HG02852 (cell line): Measurements from ENCODE around the gene JPH3.
"Not testable (repeated sequence)": the region's sequence is repeated elsewhere in the genome, so short reads cannot be mapped to it uniquely, and the experiment has no call there.

Experiments used
- ATAC-seq: cut with Tn5 transposase; IDR thresholded peaks from one replicate; pipeline ENCODE4 v1.9.1; 2021; ENCODE audit warnings: mild to moderate bottlenecking, moderate library complexity; ENCODE audit not compliant: unreplicated experiment

JPH3 gene

GRCh38 chr16:87572959-87573358 is 29.3 kb upstream of the JPH3 start:
- no peak for ATAC-seq

GRCh38 chr16:87575027-87575804 is 27.1 kb upstream of the JPH3 start:
- ATAC-seq = no peak

DNA sequence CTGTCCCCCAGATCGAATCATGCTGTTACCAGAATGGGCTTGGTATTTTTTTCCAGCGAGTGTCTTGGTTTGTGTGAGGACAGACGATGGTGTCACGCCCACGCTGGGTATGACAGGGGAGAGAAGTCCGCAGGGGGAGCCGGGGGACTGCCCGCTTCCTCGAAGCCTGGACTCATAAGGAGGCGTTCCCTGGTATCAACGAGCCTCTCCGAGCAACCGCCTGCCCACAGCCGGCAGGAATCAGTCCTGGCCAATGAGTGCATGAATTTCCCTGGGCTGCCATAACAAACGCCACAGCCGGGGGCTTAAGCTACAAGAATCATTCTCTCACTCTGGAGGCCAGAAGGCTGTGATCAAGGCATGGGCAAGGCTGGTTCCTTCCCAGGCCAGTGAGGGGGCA is 26.1 kb upstream of the JPH3 start:
- no peak for ATAC-seq

- not testable (repeated sequence) for ATAC-seq
These were observed 24.0 kb upstream of the JPH3 start for GRCh38 chr16:87578142-87578930.

- no peak for ATAC-seq
These were observed 22.6 kb upstream of the JPH3 start for GRCh38 chr16:87579691-87580090.

DNA sequence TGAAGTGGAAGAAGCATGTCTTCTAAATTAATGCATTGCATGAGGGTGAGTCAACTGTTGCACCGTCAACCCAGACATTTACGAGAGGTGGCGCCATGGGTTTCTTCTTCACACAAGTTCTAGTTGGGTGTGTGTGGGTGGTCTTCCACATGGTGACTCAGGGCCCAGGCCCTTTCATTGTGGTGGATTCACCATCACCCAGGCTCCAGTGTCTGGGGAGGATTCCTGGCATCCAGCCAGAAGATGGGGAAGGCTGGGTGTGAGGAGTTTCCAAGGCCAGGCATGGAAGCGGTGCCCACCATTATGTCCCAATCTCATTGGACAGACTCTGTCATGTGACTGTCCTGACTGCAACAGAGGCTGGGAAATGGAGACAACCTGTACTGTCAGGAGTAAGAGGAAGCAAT is 21.4 kb upstream of the JPH3 start:
- ATAC-seq = no peak

GRCh38 chr16:87581857-87582215 is 20.5 kb upstream of the JPH3 start:
- ATAC-seq = no peak

DNA sequence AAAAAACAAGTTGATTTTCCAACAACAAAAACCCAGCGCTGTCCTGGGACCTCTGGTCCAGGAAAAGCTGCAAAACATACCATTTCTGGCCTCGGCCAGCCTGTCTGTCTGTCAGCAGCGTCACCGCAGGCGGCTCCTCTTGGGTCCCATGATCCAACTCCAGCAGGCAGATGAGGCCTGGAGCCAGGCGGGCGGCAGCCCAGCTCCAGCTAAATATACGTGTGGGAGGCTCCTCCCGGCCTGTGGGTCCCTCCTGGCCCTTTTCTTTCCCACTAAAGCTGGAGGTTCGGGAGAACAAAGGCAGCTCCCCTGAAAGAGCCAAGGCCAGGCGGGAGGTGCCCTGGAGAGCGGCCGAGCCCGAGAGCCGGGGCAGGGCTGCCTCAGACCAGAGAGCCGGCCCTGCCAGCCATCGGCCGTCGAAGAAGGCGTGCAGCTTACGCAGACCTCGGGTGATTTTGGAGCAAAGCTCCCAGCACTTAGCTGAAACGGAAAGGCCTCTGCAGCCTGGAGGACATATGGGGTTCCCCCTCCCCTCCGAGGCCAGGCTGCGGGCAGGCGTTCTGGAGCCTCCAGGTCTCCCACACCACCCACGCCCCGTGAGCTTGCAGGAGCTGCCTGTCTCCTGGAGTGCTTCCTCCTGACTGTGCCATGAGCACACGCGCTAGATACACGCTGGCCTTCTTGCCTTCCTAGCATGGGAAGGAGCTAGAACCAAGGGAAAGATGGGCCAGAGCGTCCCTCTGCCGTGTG is 19.9 kb upstream of the JPH3 start:
- ATAC-seq = no peak

- ATAC-seq = no peak
These were observed 19.4 kb upstream of the JPH3 start for GRCh38 chr16:87582966-87583325.

DNA sequence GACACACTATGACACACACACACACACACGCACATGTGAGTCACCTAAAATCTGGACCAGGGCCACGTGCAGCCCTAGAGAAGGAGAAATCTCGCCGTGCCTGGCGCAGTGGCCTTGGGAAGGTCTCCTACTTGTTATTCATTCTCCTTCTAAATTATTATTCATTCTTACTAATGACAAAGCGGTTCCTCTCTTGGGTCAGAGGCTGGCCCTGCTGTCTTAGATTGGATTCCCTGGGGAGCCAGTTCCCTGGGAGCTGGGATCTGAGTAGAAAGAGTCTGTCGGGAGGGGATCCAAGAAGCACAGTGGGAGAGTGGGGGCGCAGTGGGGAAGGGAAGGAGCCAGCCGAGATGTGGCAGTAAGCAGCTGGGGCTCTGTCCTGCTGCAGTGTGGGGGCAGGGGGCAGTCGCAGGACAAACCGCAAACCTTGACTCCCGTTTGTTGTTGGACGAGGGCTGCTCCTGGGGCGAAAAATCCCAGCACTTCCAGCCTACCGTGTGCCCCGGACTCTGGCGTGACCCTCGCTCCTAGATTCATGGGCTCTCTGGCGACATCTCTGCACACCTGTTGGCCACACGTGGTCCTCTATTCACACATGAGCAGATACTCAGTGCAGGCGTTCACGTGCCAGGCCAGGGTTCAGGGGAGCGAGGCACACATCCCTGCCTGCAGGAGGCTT is 18.7 kb upstream of the JPH3 start:
- ATAC-seq = no peak

GRCh38 chr16:87584271-87584670 is 18.0 kb upstream of the JPH3 start:
- no peak for ATAC-seq

- ATAC-seq = no peak
These were observed 17.3 kb upstream of the JPH3 start for GRCh38 chr16:87584975-87585374.

DNA sequence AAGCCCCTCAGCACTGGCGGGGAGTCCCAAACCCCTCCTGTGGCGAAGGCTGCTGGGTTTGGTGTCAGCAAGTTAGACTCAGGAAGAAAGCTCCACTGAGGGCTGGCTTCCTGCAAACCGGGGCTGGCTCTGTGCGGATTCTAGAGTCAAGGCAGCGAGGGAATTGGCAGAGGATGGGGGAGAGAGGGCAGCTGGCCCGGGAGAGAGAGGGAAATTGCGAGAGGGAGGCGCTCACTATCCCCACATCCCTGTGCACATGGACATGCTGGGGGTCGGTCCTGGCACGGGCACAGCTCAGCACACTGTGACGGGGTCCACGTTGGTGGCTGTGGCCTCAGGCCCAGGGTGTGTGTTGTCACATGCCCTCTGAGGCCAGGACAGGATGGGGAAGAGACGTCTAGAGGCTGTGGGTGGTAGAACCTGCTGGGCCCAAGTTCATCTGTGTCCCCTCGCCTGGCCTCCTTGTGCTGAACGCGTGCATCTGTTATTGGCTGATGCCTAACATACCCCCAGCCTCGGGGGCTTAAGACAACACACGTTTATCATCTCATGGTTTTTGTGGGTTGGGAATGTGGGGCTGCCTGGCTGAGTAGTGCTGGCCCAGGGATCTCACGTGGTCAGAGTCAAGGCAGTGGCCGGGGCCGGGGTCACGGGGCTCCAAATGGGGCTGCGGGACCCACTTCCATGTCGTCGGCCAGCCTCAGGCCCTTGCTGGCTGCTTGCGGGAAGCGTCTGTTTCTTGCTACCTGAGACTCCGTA is 16.7 kb upstream of the JPH3 start:
- no peak for ATAC-seq

DNA sequence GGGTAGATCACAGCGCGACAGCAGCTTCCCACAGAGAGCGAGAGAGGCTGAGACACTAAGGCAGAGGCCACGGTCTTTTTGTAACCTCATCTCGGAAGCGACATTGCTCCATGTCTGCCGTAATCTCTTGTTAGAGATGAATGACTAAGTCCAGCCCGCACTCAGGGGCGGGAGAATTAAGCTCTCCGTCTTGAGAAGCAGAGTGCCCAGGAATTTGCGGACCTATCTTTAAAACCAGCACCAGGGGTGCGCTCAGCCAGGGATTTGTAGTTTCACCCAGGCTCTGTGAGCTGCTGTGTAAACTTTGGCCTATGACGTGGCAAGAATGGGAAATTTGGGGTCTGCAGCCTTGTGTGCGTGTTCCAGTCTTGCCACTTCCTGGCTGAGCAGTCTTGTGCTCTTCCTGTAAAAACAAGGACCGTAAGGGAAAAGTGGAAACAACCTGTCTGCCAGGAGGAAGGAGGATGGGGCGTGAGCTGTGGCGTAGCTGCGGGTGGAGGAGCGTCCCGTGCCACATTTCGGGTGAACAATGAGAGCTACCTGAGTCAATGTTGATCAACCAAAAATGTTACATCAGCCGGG is 16.0 kb upstream of the JPH3 start:
- ATAC-seq = no peak

GRCh38 chr16:87587636-87588035 is 14.7 kb upstream of the JPH3 start:
- no peak for ATAC-seq

GRCh38 chr16:87592018-87592712 is 10.1 kb upstream of the JPH3 start:
- ATAC-seq = no peak

DNA sequence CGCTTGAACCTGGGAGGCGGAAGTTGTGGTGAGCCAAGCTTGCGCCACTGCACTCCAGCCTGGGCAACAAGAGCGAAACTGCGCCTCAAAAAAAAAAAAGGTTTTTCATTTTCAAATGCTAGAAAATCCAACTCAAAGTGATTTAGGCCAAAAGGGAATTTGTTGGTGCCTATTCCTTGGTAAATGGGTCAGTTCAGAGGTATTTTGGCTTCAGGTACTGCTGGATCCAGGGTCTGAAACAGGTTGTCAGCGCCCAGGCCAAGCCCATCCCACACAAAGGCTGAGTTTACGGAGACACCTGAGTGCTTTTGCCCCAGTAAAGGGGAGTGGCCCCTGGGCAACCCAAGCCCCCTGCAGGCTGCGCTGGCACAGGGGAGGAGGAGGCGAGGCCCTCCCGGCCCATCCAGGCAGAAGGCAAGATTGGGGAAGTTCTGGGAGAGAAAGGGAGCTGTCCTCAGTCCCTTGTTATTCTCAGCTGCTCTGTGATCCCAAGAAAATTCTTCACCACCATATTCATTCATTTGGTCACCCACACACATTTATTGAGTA is 8.5 kb upstream of the JPH3 start:
- no peak for ATAC-seq

DNA sequence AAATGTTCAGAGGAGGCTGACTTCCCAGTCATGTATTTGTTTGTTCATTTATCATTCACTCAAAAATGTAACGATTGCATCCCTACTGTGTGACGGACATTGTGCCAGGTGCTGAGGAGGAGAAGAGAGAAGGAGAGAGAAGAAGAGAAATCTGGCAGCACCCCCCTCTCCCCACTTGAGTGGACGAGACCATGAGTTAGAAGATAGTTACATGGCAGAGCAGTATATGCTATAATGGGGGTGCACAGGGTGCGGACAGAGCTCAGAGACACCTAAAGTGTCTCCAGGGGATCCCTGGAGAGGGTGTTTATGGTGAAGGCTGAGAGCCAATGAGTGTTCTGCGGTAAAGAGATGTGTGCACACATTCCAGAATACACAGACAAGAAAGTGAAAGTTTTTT is 6.6 kb upstream of the JPH3 start:
- no peak for ATAC-seq

GRCh38 chr16:87597324-87597830 is 4.9 kb upstream of the JPH3 start:
- ATAC-seq = no peak
